LoVo (cell line): ENCODE results near the gene SYNJ2.
A peak's percentile ranks its signal among the peaks of the same experiment; 100 is the strongest.

Source experiments
- DNase-seq: peaks from one replicate; pipeline ENCODE4 v3.0.0-alpha.2; 2016; ENCODE audit warnings: low spot score

SYNJ2 gene

DNA sequence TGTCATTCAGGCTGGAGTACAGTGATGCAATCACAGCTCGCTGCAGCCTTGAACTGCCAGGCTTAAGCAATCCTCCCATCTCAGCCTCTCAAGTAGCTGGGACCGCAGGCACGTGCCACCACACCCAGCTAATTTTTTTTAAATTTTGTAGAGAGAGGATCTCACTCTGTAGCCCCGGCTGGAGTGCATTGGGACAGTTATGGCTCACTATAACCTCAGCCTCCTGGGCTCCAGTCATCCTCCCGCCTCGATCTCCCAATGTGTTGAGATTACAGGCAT is 99.9 kb downstream of the SYNJ2 start:
- no peak for DNase-seq

DNA sequence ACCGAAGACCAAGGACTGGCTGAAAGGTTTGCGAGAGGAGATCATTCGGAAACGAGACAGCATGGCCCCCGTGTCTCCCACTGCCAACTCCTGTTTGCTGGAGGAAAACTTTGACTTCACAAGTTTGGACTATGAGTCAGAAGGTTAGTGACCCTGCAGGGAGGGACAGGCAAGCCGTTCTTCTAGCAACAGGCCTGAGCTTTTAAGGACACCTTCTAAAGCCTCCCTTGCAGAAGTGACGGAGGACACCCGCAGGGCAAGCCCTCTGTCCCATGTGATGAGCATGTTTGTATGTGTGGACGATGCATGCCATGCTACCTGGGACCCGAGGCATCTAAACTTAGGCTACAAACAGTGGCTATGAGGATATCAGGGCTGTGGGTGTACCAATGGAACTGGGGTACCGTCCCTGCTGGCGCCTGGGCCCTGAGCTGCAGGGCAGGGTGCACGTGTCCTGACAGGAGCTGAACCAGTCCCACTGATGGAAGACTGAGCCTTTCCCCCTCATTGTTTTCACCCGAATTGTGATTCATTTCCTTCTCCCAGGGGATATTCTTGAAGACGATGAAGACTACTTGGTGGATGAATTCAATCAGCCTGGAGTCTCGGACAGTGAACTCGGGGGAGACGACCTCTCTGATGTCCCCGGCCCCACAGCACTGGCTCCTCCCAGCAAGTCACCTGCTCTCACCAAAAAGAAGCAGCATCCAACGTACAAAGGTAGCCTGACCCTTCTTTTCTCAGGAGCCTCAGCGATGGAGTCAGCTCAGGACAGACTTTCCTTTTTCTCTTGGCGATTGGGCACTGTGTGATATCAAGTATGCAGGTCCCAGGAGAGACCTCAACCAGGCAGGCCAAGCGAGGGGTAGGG is 102.0 kb downstream of the SYNJ2 start:
- DNase-seq: no peak

DNA sequence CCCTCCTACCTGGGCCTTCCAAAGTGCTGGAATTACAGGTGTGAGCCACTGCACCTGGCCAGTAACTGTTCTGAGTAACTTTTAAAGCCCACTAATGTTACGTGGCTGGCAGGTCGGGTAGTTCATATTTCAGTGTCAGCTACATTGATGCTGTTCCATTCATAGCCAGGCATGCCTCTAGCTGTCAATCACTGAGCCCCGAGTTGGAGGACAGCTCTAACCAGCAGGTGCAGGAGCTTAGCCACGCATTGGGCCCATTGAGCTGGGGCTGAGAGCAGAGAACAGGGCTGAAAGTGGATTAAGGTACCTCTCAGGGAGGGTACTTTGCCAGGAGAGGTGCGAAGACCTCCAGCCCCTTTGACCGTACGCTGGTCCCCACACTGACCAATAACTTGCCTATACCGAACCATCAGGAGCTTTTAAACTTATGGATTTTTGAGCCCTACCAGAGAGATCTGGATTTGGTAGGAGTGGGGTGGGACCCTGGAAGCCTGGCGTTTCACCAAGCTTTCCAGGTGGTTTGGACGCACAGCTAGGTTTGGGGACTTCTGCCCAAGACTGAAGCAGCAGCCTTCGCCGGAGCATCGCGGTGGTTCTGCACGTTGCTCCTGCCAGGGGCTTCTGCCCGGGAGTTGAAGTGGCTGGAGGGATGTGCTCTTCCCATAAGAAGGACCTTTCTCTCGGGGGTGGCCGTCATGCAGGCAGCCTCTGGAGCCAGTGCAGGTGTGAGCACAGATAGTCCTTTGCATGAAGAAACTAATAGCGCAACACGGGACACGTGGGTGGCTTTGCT is 103.8 kb downstream of the SYNJ2 start:
- no peak for DNase-seq

DNA sequence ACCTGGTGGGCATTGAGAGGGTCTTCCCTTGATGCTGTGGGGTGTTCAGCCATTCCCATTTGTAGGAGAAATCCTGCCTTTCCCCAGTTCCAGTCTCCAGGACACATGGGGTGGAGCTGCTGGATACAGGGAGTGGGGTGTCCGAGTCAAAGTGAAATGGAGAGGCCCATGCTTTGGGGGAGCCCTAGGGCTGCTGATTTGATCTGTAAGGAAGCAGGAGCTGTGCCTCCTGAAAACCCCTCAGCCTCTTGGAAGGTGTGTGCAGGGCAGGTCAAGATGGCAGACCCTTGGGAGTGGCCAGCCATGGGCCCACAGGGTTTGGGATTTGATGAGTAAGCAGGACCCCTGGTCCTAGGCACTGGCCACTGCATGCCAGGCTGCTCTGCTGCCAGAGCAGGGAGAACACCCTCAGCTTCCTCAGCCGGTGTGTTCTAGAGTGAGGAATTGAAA is 104.4 kb downstream of the SYNJ2 start:
- DNase-seq: no peak

DNA sequence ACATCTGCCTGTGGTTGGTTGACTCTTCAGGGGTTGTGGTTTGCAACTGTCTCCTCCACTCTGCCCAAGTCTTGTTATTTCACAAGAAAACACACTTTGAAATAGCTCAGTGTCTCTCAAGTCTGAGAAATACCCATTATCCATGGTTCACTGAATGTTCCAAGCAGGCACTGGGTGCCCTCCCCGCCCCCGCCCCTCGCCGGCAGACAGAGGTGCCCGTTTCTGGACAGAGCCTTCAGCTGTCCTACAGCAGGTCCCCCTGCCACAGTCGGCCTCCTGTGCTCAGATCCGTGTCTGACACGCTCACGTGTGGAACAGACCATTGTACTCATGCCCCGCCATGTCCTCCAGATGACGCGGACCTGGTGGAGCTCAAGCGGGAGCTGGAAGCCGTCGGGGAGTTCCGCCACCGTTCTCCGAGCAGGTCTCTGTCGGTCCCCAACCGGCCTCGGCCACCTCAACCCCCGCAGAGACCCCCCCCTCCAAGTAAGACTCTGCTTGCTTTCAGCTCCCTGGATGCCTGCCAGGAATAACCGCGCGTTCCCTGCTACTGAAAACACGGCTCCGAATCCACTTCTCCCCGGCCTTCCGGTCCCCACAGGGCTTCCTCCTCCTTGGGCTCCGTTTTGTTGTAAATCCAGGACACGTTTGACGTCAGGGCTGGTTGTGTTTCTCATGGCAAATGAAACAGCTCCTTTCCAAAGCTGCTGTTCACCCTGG is 105.0 kb downstream of the SYNJ2 start:
- DNase-seq: no peak

DNA sequence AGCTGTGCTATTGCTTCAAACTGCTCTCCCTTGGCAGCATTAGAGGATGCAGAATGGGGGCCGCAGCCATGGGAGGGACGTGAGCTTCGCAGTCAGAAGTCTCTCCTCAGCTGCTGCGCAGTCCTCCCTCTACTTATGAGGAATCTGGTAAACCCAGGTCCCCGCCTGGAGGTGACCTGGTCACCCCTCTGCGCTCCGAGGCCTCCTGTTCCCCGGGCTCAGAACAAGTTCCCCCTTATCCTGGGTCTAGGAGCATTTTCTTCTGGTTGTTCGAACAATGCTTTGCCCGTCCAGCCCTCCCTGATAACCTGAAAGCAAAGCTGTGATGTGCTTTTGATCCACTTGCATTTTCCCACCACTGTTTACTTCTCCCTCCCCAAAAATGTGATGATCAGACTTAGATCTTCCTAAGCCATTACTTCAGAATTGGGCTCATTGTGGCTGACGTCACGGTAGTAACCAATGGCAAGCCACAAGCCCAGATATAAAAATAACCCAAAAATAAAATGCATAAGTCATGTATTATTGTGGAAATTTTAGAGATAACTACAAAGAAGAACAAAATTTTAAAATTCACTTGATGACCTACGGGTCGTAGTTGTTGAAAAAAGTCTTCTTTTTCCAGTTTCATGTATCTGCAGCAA is 105.7 kb downstream of the SYNJ2 start:
- no peak for DNase-seq

DNA sequence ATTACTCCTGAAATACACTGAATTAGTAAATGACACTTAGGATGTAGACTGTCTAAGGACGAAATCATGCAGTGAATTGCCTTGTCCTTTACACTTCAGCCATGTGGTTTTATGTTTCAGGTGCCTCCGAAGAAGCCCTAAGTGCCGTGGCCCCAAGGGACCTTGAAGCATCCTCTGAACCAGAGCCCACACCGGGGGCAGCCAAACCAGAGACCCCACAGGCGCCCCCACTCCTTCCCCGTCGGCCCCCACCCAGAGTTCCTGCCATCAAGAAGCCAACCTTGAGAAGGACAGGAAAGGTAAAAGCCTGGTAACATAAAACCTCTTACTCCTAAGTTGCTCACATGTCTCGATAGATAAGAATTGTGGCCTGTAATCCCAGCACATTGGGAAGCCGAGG is 111.1 kb downstream of the SYNJ2 start:
- DNase-seq: no peak

DNA sequence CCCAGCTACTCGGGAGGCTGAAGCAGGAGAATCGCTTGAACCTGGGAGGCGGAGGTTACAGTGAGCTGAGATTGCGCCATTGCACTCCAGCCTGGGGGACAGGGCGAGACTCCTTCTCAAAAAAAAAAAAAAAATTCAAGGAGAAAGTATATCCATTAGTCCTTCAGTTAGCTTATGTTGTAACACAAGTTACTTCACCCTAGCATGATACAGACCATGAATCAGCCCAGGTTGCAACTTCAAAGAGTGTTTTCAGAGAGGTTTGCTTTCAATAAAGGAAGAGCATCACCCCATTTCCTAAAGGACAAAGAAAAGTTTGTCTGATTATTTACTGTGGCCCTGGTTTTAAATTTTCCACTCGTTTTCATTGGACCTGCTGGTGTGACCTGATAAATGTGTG is 113.4 kb downstream of the SYNJ2 start:
- no peak for DNase-seq

DNA sequence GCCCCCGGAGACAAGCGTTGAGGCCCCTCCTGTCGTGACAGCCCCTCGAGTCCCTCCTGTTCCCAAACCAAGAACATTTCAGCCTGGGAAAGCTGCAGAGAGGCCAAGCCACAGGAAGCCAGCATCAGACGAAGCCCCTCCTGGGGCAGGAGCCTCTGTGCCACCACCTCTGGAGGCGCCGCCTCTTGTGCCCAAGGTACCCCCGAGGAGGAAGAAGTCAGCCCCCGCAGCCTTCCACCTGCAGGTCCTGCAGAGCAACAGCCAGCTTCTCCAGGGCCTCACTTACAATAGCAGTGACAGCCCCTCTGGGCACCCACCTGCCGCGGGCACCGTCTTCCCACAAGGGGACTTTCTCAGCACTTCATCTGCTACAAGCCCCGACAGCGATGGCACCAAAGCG is 114.0 kb downstream of the SYNJ2 start:
- no peak for DNase-seq

DNA sequence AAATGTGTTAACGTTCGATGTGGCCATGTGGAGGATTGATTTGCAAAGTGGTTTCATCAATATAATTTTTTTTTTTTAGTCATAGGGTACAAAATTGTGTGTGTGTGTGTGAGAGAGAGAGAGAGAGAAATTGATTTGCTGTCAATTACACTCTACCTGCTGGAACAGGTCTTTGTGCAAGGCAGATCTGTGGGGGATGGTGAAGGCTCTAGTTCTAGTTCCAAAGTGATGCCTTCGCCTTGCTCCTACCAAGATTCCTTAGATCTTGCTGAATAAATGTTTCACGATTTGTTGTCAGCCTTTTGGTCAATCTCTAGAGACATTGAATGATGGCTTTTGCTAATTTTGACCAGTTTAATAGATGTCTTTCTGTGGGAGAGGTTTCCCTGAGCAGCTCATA is 121.6 kb downstream of the SYNJ2 start:
- DNase-seq: no peak

DNA sequence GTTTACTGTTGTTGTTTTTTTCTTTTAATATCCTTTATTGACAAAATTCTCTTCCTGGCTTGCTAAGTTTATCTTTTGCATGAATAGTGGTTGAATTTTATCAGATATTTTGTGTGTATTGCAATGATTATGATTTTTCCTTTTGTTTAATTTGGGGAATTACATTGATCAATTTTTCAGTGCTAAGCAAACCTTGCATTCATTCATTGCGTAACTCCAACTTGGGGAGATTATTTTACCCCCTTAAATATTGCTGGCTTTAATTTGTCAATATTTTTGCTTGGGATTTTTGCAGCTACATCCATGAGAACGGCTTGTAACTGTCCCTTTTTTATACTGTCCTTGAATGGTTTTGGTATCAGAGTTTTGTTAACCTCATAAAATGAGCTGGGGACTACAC is 123.0 kb downstream of the SYNJ2 start:
- DNase-seq: no peak

DNA sequence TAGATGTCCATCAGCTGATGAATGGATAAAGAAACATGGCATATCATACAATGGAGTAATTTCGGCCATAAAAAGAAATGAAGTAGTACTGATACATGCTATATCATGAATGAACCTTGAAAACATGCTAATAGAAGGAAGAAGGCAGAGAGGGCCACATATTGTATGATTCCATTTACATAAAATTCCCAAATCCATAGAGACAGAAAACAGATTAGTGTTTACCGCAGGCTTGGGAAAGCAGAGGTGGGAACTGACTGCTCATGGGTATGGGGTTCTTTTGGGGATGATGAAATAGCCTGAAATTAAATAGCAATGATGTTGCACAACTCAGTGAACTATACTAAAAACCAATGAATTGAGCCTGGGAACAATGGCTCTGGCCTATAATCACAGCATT is 128.1 kb downstream of the SYNJ2 start:
- DNase-seq: no peak

DNA sequence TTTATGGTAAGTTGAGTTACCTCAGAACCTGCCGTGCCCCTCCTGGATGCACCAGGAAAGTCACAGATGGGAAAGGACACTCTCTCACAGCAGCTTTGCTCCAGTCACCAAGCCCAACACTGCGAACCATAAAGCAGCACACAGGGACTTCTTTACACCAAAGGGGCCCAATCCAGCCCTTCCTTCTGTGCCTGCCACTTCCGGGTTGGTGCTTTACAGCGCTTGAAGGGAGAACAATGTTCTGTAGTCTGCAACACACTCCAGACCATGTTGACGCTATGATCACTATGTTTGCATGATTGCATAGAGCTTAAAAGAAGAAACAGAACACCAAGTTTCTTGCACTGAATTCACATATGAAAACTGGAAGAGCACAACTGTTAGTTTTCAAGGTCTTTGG is 129.3 kb downstream of the SYNJ2 start:
- no peak for DNase-seq

DNA sequence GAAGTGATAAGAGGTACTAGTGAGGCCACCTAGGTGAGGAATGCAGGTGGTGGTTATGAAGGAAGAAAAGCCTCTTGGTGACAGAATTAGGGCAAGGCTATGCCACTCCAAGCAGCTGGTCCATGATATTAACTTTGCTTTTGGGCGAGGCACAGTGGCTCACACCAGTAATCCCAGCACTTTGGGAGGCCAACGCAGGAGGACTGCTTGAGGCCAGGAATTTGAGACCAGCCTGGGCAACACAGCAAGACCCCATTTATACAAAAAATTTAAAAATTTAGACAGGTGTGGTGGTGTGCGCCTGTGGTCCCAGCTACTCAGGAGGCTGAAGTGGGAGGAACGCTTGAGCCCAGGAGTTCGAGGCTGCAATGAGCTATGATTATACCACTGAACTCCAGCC is 130.3 kb downstream of the SYNJ2 start:
- DNase-seq: no peak

DNA sequence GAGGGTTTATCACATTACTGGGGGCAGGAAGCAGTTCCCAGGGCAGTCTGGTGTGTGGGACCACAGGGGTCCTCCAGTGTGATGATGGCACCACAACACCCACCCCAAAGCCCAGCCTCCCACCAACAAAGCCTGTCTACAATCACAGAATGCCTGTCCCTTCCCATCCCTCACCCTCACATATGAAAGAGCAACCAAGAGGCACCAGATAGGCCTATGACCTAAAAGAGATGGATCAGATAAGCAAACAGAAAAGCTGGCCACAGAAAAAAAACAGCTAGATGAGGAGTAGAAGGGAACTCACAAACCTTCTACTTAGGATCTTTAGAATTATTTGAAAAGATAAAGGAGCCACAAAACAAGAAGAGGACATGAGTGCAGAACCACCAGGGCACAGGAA is 132.1 kb downstream of the SYNJ2 start:
- no peak for DNase-seq

DNA sequence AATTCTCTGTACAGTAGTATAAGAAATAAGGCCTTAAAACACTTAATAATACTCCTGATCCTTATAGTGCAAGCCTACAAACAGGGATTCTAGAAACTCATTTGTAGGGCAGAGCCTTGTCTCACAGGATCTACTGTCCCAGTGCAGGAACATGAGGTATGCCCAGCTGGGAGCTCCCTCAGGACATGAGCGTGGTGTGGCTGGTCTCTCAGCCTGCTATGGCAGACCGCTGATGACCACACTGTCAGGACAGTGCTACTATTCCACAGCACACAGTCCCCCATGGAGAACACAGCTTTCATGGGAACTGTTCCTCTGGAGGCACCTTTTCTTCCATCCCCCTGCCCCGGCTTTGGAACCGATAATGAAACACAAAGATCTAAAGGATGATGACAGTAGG is 133.4 kb downstream of the SYNJ2 start:
- no peak for DNase-seq

DNA sequence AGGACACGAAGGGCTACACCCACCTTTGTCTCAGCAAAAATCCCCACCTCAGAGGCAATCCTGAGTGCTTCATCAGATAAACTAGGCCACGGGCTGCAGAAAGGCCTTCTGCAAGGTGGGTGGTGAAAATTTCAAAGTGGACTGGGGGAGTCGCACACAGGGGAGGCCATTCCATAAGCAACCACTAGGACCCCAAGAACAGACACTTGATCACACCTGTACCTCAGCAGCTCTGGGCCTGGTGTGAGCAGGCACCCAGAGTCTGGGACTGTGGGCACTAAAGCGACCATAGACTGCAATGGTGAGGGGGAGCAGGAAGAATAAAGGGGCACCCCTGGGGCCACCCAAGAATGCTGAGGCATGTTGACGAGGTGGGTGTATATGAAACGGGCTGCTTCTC is 133.8 kb downstream of the SYNJ2 start:
- DNase-seq: no peak

DNA sequence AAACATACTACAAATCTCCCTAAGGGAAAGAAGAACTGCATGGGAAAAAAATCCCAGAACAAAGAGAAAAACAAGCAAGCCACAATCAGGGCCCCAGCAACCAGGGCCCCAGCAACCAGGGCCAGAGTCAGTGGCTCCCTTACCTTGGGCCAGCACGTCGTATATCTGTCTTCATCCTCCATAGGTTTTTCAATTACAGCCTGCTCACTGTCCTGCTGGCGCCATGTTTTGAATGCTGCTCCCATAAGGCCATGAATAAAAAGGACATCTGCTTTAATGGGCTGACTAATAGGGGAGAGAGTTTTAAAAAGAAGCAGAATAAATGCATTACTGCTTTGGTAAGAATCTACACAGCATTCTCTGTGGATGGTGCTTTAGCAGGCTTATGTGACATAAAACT is 137.2 kb downstream of the SYNJ2 start:
- DNase-seq: no peak

DNA sequence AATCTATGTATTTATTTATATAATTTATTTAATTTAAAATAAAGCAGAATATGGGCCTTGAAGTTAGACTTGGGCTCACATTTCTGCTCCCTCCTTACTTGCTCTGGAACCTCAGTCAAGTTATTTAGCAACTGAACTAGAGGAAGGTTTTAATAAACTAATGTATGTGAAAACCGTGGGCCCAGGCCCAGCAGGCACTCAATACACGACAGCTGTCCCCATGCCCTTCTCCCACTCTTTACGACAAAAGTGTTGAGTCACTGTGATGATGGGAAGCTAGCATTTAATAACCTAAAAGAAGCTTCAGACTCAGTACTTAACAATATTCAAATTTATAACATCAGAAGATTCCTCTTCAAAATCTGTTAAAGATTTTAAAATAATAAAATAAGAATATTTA is 139.7 kb downstream of the SYNJ2 start:
- DNase-seq: no peak

DNA sequence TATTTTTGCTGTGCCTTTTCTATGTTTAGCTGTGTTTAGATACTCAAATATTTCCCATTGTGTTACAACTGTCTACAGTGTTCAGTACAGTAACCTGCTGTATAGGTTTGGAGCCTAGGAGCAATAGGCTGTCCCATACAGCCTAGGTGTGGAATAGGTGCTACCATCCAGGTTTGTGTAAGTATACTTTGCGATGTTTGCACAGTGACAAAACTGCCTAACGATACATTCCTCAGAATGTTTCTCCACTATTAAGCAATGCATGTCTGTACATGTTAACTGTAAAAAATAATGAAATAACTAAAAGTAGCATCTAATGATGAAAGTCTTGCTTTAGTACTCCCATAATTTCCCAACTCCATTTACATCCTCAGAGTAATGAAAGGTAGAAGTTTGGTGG is 140.4 kb downstream of the SYNJ2 start:
- peak; percentile 75 for DNase-seq

DNA sequence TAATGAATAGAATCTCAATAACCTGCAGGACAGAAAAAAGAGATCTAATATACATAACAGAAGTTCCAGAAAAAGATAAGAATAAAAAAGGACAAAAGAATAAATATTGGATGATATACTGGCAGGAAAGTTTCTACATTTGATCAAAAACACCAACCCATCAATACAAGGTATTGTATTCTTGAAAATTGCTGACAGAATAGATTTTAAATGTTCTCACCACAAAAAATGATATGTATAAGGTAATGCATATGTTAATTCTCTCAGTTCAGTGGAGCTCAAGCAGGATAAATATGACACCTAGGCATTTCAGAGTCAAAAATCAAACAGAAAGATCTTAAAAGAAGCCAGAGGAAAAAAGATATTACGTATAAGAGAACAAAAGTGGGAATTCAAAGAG is 142.6 kb downstream of the SYNJ2 start:
- DNase-seq: no peak

DNA sequence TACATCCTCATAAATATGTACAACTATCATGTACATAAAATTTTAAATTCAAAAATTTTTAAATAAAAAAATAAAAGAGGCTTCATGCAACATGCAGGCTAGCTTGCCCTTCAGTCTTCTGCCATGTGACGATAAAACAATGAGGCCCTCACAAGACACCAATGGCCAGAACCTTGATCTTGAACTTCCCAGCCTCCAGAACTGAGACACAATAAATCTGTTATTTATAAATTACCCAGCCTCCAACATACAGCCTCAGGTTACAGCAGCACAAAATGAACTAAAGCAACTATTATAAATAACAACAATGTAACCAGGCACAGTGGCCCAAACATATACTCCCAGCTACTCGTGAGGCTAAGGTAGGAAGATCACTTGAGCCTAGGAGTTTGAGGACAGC is 143.6 kb downstream of the SYNJ2 start:
- DNase-seq: no peak

DNA sequence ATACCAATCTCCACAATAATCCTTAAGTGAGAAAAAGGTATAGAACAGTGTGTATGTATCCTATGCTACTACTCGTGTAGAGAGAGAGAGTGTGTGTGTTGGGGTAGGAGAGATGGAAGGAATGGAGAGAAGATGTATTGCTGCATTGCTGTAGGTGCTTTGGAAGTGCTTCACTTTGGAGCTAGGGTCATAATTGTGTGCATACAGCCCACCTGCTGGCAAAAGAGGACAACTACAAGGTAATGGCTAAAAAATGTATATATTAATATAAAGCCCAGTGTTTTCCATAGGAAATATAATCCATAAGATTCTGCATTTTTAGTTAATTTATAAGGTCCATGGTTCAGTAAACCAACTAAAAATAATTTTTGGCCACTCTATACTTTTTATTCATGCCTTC is 150.3 kb downstream of the SYNJ2 start:
- DNase-seq: peak; percentile 37
